ENCODE measurements around the gene HUS1.
"Not testable (repeated sequence)": the region's sequence is repeated elsewhere in the genome, so short reads cannot be mapped to it uniquely, and the experiment has no call there.

HUS1 gene

DNA sequence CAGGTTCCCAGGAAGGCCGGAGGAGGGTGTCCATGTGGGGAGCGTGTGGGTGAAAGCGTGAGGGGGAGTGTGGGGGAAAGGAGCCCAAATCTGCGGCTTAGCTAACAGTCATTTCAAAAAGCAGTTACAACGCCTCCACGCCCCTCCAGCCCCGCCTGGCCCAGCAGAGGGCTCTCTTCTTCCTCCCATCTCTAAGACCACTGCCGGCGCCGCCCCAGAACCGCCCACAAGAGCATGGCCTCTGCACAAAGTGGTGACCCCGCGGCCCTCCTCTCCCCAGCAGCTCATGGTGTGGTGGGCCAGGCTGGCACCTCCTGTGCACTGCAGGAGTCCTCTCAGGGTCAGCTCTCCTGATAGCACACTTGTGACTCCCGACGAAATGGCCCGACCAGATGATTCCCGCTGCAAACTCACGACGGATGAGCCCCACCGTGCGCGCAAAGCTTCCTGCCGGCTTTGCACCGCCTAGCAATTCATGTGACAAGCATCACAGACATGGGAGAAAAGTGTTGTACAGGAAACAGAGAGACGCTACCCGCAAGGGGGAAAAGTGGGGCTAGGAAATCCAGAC lies 12.4 kb upstream of the HUS1 start:
- TF ChIP-seq, protein P1, sequence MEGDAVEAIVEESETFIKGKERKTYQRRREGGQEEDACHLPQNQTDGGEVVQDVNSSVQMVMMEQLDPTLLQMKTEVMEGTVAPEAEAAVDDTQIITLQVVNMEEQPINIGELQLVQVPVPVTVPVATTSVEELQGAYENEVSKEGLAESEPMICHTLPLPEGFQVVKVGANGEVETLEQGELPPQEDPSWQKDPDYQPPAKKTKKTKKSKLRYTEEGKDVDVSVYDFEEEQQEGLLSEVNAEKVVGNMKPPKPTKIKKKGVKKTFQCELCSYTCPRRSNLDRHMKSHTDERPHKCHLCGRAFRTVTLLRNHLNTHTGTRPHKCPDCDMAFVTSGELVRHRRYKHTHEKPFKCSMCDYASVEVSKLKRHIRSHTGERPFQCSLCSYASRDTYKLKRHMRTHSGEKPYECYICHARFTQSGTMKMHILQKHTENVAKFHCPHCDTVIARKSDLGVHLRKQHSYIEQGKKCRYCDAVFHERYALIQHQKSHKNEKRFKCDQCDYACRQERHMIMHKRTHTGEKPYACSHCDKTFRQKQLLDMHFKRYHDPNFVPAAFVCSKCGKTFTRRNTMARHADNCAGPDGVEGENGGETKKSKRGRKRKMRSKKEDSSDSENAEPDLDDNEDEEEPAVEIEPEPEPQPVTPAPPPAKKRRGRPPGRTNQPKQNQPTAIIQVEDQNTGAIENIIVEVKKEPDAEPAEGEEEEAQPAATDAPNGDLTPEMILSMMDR (IDR thresholded peaks at IDR 0.05; ENCODE audit: extremely low read depth, missing control alignments): peak; percentile 50
- DNase-seq (ENCODE audit: low spot score): peak; percentile 87

DNA sequence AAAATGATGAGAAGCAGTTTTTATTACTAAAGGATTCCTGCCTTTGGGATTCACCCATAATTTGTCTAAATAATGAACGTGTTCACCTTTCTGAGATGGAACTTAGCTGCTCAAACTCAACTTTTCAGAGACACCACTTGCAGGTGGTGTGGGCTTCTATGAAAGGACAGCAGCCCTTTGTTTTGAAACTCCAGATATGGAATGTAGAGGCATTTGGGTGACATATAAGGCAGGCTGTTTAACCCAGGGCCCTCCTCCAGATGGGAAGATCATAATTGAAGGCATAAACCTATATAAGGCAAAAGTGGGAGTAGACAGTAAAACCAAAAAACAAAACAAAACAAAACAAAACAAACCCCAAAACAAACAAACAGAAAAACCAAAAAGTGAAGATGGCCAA lies 11.9 kb upstream of the HUS1 start:
- no peak for DNase-seq (ENCODE audit: low spot score)
- TF ChIP-seq, protein P1 (IDR thresholded peaks at IDR 0.05; ENCODE audit: extremely low read depth, missing control alignments): no peak

DNA sequence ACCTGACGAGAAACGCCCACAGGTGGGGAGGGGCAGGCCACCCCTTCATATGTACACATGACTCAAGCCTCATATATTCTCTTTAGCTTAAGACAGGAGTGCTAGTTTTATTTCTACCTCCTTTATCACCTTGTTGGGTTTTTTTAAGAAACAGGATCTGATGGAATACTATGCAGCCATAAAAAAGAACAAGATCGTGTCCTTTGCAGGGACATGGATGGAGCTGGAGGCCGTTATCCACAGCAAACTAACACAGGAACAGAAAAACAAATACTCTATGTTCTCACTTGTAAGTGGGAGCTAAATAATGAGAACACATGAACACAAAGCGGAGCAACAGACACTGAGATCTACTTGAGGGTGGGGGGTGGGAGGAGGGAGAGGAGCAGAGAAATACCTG lies 11.2 kb upstream of the HUS1 start:
- TF ChIP-seq, protein P1 (IDR thresholded peaks at IDR 0.05; ENCODE audit: extremely low read depth, missing control alignments): no peak
- DNase-seq (ENCODE audit: low spot score): no peak

DNA sequence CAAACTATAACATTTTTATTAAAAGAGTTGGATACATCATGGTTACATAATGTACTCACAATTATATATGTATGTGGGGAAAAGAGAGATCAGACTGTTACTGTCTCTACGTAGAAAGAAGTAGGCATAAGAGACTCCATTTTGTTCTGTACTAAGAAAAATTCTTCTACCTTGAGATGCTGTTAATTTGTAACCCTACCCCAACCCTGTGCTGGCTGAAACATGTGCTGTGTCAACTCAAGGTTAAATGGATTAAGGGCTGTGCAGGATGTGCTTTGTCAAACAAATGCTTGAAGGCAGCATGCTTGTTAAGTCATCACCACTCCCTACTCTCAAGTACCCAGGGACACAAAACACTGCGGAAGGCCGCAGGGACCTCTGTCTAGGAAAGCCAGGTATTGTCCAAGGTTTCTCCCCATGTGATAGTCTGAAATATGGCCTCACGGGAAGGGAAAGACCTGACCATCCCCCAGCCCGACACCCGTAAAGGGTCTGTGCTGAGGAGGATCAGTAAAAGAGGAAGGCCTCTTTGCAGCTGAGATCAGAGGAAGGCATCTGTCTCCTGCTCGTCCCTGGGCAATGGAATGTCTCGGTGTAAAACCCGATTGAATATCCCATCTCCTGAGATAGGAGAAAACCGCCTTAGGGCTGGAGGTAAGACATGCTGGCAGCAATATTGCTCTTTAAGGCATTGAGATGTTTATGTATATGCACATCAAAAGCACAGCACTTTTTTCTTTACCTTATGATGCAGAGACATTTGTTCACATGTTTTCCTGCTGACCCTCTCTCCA lies 10.4 kb upstream of the HUS1 start:
- DNase-seq (ENCODE audit: low spot score): not testable (repeated sequence)

DNA sequence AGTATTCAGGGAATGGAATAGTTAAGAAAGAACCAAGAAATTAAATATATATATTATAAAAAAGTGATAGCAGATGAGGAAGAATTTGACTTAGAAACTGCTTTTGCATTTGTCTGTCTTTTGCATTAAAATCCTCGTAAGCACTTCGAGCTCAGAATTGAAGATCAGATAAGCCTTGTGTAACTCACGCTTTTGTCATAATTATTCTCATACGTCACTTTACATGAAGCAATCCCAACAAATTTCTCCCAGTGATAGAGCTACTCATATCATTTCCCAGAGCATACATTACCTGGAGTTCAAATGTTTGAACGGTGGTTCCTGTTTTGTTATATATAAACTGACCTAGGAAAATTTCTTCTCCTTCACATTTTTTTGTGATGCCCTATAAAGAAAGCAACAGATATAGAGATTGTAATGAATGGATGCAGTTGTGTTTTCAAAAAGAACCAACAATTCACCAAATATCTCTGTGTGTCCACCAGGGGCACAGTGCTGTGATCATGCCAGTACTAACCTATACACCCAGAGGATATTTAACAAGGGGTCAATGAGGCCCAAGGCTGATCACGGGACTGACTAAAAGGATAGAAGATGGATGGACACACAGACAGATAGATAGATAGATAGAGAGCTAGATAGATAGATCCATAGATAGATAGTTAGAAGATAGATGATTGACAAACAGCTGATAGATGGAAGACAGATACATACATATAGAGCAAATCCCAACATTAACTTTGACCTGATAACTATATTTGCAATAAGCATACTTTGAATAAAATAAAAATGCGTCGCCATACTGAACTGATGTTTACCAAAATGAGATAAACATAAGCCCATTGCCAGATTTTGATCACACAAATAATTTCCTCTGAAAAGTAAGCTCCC lies 9.3 kb upstream of the HUS1 start:
- DNase-seq (ENCODE audit: low spot score): no peak
- TF ChIP-seq, protein P1 (IDR thresholded peaks at IDR 0.05; ENCODE audit: extremely low read depth, missing control alignments): peak; percentile 25

DNA sequence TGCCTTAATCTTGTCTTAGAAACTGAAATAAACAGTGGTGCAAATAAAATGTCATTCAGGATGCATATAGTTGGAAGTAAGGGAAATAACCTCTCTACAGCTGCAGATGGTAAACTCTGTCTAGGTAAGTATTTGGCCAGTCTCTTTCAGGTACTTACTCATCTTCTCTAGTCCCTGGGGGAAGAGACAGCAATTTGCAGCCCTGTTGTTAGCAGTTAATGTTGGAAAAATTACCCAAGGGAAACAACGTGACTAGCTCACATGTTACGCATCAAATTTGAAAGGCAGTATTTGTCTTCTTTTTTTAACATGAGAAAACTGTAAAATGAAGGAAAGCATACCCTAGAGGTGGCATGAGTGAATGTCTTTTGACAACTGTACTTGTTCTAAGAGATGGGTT lies 3.2 kb upstream of the HUS1 start:
- TF ChIP-seq, protein P1 (IDR thresholded peaks at IDR 0.05; ENCODE audit: extremely low read depth, missing control alignments): no peak
- no peak for DNase-seq (ENCODE audit: low spot score)

DNA sequence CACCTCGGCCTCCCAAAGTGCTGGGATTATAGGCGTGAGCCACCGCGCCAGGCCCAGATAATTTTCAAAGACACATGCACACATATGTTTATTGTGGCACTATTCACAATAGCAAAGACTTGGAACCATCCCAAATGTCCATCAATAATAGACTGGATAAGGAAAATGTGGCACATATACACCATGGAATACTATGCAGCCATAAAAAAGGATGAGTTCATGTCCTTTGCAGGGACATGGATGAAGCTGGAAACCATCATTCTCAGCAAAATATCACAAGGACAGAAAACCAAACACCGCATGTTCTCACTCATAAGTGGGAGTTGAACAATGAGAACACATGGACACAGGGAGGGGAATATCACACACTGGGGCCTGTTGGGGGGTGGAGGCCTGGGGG lies 1.2 kb upstream of the HUS1 start:
- DNase-seq (ENCODE audit: low spot score): not testable (repeated sequence)

DNA sequence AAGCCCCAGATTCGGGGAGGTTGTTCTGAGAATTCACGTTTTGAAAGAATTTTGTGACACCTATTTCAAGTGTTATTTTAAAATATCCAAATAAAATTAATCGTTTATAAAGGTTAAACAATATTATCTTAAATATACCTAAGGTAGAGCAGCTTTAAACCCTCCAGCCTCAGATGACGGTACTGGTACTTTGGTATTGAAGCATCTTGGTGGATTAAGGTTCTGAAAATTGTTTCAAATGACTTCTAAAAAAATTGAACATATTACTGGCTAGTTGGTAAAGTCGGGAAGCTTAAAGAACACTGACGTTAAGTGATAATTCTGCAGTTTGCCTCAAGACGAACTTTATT lies 392 bp upstream of the HUS1 start:
- TF ChIP-seq, protein P1 (IDR thresholded peaks at IDR 0.05; ENCODE audit: extremely low read depth, missing control alignments): no peak
- no peak for DNase-seq (ENCODE audit: low spot score)
